ENCODE measurements around the gene MRNIP.
A peak's percentile ranks its signal among the peaks of the same experiment; 100 is the strongest.
"Not testable (repeated sequence)": the region's sequence is repeated elsewhere in the genome, so short reads cannot be mapped to it uniquely, and the experiment has no call there.

Gene MRNIP

DNA sequence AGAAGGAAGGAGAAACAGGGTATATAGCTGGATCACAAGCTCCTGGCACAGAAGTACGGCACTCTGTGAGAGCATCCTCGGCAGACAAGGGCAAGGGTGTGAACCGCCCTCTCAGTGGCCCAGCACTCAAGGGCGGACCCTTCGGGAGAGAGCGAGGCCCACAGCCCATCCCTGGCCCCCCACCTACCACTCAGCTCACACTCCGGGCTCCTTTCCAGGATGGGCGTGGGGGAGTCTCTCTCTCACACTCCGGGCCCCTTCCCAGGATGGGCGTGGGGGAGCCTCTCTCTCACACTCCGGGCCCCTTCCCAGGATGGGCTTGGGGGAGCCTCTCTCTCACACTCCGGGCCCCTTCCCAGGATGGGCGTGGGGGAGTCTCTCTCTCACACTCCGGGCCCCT, 12.9 kb upstream of the MRNIP start:
- not testable (repeated sequence) for DNase-seq (ENCODE audit: low read depth, low spot score)

DNA sequence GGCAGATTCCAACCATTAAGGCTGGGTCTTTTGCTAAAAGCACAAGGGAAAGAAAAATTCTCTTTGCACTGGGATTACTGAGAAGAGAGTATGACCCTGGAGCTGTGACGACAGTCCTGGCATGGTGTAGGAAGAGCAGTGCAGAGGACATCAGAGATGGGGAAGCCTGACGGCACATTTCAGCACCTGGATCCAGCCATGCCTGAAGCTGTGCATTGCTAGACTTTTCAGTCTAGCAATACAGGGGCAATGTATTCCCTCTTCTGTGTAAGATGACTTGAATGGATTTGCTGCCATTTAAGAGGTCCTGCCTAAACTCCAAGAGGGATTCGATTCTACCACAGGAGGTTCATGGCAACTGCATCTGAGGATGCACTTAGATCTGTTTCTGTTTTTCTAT, 12.3 kb upstream of the MRNIP start:
- DNase-seq (ENCODE audit: low read depth, low spot score) = no peak

DNA sequence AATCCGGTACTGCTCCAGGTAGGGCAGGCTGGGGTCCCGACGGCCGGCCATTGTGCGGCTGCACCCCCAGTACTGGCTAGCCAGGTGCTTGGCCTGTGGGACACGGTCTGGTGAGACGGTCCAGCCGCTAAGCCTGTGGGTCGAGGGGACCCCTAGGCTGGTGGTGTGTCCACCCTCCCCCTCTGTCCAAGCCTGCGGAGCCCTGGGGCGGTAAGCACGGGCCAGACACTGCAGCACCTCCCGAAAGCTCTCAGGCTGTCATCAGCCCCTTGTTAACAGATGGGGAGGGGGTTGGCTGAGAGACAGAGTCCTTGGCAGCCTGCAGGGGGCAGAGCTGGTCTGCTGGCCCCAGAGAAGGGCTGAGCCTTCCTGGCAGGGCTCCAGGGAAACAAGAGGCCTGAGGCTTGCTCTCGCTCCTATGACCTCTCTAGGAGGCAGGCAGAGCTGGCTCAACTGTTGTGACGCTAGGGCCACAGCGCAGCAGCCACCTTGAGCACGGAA, 11.8 kb upstream of the MRNIP start:
- peak; percentile 65 for DNase-seq (ENCODE audit: low read depth, low spot score)

DNA sequence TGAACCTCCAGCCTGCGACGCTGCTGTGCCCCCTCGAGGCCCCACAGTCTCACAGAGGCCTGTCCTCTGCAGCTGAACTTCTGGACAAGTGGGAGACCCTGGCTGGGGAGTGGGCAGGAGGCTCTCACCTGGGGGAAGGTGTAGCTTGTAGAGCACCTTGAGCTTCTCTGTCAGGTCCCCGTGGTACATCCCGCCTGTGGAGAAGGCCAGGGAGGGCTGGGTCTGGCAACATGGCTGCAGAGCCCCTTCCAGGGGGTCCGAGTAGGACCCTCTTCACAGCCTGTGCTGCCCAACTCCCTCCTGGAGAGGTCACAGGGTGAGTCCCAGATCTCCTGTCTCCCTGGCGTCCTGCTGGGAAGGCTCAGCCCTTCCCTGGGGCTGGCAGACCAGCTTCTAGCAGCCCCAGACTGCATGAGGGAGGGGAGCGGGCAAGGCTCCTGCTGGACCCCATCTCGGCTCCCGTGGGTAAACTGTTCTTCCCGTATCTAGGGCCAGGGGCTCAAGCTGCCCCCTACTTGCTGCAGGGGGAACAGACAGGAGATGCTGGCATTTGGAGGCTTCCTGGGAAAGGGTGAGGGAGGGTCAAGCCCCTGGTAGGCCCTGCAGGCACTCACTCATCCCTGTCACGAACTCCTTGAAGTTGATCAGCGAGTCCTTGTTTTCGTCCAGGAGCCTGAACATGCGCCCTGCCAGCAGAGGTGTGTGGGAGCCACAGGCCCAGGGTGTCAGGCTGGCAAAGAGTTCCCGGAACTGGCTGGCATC, 11.2 kb upstream of the MRNIP start:
- DNase-seq (ENCODE audit: low read depth, low spot score) = no peak

DNA sequence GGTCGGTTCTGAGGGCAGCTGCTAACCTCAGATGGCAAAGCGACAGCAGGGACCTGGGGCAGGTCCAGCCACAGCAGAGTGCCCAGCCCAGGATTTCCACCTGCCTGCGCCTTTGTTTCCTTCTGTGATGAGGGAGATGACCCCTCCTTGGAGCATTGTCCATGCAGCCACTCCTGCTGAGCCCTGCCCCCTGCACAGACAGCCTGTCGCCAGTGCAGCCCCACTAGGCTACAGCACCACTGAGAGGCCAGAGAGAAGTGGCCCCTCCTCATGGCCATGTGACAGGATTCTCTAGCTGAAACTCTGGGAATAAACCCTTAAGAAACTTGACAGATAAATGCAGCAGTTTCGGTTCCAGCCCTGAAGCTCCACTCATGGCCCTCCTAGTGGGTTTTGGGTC, 10.5 kb upstream of the MRNIP start:
- DNase-seq (ENCODE audit: low read depth, low spot score) = no peak

DNA sequence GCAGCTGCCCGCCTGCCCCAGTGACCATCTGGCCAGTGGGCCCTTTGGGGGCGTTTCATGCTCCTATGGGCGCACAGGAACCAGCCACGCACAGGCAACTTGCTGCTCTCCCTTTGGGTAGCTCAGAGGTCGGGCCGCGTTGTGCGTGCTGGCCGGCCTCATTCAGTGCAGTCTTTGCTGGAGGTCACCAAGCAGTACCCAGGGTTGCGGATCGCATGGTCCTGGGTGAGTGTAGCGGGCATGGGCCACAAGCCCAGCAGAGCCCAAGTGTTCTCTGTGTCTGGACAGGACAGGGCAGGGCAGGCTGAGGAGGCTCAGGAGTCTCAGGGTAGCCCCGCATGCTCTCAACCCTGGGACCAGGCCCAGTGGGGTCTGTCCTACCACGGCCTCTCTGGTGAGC, 9.9 kb upstream of the MRNIP start:
- DNase-seq (ENCODE audit: low read depth, low spot score) = no peak

DNA sequence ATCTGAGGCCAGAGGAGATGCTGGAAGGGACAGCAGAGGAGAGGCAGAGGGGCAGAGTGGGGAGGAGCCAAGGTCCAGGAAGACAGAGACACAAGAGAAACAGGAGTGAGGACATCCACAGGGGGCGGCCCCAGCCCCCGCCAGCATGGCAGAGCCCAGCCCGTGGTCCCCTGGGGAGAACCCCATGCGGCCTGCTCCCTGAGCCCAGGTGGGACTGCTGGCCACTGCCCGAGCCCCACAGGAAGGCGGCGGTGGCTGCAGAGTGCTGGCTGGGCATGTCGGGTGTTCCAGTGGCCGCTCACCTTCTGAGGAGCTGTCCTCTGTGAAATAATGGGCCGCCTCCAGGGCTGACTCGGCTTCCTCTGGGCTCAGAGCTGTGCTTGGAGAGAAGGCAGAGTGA, 8.9 kb upstream of the MRNIP start:
- DNase-seq (ENCODE audit: low read depth, low spot score) = no peak

DNA sequence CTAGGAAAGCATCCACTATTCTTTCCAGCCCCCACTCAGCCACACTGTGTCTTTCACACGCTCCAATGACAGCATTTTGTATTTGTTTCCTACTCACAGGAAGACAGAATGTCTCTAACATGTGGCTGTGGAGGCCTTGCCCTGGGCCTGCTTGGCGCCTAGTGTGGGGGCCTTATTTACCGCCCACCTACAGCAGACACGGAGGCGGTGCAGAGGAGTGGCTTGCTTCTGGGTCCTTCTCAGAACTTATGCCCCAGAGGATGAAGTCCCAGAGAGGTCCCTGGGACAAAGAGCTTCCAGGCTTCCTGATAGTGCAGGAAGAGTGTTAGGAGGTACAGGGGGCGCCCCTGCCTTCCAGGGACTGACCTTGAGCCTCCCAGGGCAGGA, 8.5 kb upstream of the MRNIP start:
- no peak for DNase-seq (ENCODE audit: low read depth, low spot score)

DNA sequence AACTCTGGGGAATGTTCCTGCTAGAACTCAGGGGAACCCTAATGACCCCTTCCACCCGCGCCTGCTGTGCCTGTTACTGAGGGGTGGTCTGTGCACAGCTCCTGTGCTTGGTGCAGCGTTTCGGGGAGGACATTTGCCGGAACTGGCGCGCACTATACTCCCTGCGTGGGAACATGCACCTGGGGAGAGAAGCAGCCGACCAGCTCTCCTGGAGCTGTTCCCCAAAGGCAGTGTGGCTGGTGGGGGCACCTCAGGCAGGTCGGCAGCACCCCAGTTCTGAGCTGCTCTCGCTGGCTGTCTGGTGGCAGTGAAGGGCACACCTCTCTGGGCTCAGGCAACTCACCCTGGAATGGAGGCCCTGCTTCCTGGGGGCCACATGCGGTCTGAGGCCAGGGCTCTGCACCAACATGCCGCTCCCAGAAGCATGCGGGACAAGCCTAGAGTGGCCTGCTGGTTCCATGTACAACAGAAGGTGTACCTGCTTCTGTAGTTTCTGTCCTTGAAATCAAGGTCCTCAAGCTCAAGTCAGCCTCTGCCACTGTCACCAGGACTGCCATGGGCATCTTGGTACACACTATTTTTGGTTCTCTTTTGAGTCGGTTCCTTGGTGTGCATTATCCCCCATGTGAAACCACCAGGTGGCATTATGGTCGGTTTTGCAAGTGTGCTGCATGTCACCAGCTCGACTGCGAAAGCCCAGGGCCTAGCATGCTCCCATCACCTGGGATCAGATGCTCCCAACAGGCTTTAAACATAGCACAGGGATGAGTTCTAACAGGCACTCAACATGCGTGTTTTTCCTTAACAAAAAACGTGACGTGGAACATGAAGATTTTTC, 7.8 kb upstream of the MRNIP start:
- no peak for DNase-seq (ENCODE audit: low read depth, low spot score)

DNA sequence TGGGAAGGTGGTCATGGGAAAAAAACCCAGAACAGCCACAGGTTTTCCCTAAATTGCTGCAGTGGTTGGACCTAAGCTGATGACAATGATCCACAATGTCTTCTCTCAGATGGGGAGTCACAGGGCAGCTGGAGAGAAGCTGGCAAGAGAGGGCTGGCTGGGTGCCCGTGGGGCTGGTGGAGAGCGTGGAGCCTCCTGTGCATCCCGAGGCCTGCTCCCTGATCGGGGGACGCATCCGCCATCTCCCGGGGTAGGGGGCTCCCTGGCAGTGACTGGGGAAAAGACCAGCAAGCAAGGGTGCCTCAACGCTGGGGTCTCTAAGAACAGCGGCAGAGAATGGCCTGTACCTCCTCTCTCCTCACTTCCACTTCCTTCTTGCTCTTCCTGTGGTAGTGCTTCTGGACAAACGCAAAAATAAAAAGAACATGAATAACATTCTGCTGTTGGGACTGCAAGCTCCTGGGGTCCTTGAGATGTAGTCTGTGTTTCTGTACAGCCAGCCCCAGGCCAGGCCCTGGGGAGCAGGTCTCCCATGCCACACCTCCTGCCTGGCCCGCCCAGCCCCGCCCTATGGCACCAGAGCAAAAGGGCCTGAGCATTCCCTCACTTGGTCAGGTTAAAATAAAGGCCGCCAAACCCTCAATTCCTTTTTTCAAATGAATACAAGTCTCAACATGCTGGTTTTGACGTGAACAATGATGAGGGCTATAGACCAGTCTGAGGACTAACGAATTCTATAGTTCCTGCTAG, 7.0 kb upstream of the MRNIP start:
- DNase-seq (ENCODE audit: low read depth, low spot score) = no peak

DNA sequence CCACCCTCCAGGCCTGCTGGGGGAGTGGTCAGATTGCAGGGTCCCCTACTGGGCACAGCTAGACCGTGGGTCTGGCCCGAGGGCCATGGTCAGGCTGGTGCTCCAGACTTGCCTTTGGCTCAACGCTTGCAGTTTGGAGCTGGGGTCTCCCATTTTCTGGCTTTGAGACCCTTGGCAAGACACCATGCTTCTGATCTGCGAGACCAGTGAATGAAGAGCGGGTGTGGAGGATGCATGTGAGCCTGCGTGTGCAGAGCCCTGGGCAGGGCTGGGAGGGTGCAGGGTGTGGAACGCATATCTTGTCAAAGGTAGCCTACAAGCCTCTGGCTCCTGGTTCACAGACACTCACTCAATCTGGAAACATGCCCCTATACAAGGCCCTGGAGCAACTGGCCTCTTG, 6.1 kb upstream of the MRNIP start:
- no peak for DNase-seq (ENCODE audit: low read depth, low spot score)

DNA sequence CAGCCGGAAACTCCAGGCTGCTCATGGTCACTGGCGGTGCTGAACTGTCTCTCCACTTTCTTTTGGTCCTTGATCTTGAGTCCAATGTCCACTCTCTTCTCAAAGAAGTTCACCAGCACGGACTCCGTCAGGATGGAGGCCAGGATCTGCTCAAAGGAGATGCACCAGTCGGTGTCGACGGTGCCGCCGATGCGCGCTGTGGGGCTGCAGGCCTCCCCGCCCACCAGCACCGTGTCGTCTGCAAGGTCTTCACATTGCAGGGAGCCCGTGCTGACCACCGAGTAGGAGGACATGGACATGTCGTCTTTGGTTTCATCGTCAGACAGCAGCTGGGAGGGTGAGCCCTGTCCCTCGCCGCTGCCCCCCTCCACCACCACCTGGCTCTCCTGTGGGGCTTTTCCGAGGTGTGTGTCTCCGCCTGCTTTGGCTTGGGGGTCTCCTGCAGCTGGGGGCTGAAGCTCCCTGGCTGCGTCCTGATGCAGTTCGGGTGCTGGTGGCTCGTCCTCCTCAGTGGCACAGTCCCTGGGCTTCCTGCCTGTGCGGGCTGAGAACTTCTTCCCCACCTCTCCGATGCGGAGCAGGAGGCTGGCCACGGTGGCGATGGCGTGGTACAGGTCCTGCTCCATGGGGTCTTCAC, 5.0 kb upstream of the MRNIP start:
- no peak for DNase-seq (ENCODE audit: low read depth, low spot score)

DNA sequence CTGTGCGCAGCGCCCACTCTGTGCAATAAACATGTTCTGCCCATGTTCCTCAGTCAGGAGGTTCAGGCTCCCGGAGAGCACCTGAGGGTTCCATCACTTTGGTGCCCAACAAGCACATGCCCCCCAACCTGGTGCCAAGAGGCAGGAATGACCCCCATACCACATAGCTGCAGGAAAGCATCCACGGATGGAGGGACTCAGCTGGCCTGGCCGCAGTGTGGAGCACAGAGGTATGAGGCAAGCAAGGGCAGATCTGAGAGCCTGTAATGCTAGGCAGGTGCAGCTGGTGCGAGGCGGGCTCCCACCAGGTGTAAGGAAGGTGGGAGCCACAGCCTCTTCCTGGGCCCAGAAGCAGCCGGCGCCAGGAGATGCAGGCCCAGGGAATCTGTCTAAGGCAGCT, 4.3 kb upstream of the MRNIP start:
- no peak for DNase-seq (ENCODE audit: low read depth, low spot score)

DNA sequence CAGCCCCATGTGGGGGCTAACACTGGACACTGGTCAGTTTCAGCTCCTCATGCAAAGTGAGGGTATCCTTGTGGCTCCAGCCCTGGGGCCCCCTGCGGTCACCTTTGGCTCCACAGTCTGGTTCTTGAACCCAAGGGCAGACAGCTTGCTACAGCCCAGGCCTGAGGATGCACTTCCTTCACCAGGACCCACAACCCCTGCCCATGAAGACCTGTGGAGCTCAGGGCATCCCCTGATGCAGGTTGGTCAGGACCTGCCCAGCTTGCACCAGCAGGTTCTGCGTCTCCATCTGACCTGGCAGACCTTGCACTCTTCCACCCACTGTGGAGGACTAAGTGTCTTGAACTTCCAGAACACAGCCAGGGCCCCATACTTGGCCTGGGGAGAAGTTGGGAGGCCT, 3.7 kb upstream of the MRNIP start:
- no peak for DNase-seq (ENCODE audit: low read depth, low spot score)

DNA sequence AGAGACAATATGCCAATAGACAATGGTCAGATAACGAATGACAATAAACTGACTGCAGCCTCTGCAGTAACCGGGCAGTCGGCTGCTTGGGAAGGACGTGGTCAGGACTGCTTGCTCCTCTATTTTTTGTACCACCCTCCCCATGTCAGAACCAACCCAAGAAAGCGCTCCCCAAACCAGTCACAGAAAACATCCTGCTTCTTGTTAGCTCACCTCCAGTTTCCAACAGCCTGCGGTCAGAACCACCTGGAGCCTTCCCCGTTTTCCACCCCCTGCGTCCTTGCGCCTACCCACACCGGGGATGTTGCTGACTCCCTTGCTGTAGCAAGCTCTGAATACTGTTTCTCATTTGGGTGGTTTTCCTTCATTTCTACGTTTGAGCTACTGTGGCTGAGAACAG, 1.7 kb upstream of the MRNIP start:
- no peak for DNase-seq (ENCODE audit: low read depth, low spot score)

DNA sequence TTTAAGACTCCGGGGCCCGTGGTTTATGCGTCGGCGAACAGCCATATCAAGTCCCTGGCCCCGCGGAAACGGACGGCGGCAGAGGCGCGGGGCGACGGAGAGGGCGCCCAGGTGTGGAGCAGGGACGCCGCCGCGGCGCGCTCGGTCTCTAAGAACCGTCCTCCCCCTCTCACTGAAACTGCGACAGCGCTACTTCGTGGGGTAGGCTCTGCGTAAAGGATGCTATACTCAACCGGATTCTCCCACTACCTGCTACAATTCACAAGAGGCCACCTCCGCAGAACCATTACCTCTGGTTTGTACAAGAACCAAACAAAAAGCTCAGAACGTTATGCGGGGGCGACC, 404 bp downstream of the MRNIP start:
- DNase-seq (ENCODE audit: low read depth, low spot score) = no peak

DNA sequence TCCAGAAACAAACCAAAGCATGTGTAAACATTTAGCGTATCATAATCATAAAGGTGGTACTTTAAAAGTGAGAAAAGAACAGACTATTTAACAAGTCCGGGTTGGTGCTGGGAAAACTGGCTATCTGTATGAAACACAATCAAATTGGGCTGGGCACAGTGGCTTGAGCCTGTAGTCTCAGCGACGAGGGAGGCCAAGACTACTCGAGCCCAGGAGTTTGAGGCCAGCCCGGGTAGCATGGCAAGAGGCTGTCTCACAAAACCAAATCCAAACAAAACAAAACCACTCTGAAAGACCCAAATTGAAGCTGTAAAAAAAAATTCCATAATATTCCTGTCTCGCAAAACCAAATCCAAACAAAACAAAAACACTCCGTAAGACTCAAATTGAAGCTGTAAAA, 4.3 kb downstream of the MRNIP start:
- DNase-seq (ENCODE audit: low read depth, low spot score) = no peak

DNA sequence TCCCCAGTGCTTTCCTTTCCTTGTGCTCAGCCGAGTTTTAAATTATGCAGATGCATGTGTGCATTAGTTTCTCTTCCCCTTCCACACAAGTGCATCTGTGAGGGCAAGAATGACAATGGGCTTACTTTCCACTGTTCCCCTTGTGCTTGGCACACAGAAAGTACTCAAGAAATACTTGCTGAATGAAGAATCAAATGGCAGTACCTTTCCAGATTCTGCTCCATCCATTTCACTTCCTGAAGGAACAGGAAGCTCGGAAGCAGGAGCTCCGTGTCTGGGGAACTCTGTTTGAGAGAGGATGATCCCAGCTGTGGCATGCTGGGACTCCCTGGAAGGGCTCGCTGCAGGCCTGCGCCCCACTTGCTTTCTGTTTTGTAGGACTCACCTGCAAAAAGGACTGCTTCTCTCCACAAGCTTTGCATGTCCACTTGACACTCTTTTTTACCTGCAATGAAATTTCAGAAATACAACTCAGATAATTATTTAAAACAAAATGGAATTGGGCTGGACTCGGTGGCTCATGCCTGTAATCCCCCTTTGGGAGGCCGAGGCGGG, 5.5 kb downstream of the MRNIP start:
- DNase-seq (ENCODE audit: low read depth, low spot score) = no peak

DNA sequence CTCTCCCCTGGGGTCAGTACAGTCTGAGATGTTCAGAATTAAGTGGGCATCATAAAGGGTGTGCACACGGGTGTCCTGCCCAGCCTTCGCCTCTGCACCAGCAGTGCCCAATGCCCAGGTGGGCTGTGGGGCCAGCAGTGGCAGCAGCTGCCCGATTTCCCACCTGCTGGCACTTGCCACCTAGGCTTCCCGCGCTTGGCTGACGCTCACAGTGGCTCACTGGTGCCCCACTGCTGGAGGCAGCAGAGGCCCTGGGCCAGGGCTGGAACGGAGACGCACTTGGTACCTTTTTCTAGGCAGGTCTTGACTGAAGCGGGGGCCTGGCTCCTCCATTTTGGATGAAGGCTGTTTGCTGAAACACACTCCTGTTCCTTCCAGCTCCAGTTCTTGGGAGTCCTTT, 17.0 kb downstream of the MRNIP start:
- no peak for DNase-seq (ENCODE audit: low read depth, low spot score)

DNA sequence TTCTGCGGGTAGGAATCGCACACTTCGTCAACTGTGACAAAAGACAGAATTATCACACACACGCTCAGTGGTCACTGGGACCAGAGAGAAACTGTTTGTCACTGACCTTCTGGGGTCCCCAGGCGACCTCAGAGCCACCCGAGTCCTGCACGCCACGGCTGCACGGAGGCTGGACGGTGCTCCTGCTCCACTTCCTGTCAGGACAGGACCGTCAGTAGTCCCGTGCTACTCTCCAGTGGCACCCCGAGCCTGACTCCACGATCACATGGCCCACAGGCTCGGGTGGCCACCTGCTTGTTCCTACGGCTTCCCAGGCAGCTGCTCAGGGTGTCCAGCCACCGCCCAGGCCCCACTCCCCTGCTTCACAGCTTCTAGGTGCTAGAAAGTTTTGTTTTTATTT, 17.9 kb downstream of the MRNIP start:
- no peak for DNase-seq (ENCODE audit: low read depth, low spot score)

DNA sequence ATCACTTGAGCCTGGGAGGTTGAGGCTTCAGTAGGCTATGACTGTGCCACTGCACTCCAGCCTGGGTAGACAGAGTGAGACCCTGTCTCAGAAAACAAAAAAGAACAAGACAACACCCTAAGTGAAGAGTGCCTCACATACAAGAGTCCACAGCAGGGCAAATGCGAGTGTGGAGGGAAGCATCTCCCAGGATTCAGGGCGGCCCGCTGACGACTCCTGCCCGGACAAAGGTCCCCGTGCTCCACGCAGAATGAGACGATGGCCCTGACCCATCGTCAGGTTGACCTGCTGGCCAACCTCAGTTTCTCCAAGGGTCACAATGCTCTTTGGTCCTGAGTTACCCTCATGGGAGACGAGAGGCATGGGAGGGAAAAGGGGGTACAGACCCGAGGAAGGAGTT, 18.3 kb downstream of the MRNIP start:
- DNase-seq (ENCODE audit: low read depth, low spot score) = no peak
